ENCODE measurements around the gene KLHL18. TPM values are rescaled to one million over a fixed set of nuclear protein-coding genes. Genes with fewer than 3 reads are reported as not detected.

KLHL18 gene
- total and polyA plus RNA-seq, 2 of the 4 experiments (the other 2 are of a cell fraction), result 29.1 to 76.2 TPM

DNA sequence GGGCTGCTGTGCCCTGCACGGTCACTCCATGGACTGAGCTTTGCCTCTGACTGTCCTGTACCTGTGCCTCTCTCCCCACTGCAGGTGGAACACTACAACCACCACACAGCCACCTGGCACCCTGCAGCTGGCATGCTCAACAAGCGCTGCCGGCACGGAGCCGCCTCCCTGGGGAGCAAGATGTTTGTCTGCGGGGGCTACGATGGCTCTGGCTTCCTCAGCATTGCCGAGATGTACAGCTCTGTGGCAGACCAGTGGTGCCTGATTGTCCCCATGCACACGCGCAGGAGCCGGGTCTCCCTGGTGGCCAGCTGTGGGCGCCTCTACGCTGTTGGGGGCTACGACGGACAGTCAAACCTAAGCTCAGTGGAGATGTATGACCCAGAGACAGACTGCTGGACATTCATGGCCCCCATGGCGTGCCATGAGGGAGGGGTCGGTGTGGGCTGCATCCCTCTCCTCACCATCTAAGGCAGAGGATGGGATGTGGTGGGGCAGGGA, 60.8 kb downstream of the KLHL18 start:
- H3K56ac ChIP-seq (ENCODE audit: extremely low read depth, insufficient read depth, low read length), result no peak overlapping the region
- no peak overlapping the region for H3K9ac ChIP-seq (ENCODE audit: low read depth, low read length)
- no peak overlapping the region for H2AFZ ChIP-seq (replicated peaks; ENCODE audit: low read length, poor library complexity)
- no peak overlapping the region for H3K14ac ChIP-seq (replicated peaks; ENCODE audit: low read depth, low read length)
- in situ Hi-C loops (cut with MboI; ENCODE audit: low sequenced_read_pairs) (no loop called here), intact Hi-C loops (cut with micrococcal nuclease) (no loop called here), dilution Hi-C loops (cut with HindIII; ENCODE audit: low sequenced_read_pairs, unreplicated experiment) (no loop called here)
- H3K18ac ChIP-seq (ENCODE audit: low read depth, low read length), result no peak overlapping the region
- ChIA-PET POLR2A (ENCODE audit: unreplicated experiment) (no interaction called here), CTCF (no interaction called here)
- peaks cover 19% of the 10 kb centered on the region for H3K9me1 ChIP-seq (ENCODE audit: insufficient read depth, low read length)
- DNase-seq (no peak), ATAC-seq (ENCODE audit: low read depth) (no peak)
- no peak overlapping the region for H2AK9ac ChIP-seq (replicated peaks; ENCODE audit: low read depth, low read length, poor library complexity)
- no peak overlapping the region for H3K27ac ChIP-seq (ENCODE audit: insufficient read depth, low read length)
- H3K79me1 ChIP-seq (ENCODE audit: low read depth in 1 of 2, low read length in 2 of 2), result peaks cover 0 to 9% of the 10 kb centered on the region in 2 experiments; a peak in 3 of 4 replicates
- WGBS, 2 experiments (ENCODE audit: extremely low coverage in 2 of 2, insufficient read length in 1 of 2), result 96% methylated on average over 15 of the region's 17 CpGs; no CpG with 5 or more reads in 1 of the 2 experiments
- no peak overlapping the region for H3K4me3 ChIP-seq (ENCODE audit: insufficient read depth, low read depth, low read length)
- no peak overlapping the region for H2BK15ac ChIP-seq (ENCODE audit: low read depth, low read length)
- no peak overlapping the region for H3K23ac ChIP-seq (ENCODE audit: low read depth, low read length)
- no peak overlapping the region for H3K4ac ChIP-seq (ENCODE audit: low read depth, low read length)
- no peak overlapping the region for H2BK120ac ChIP-seq (ENCODE audit: low read depth, low read length)
- peaks cover 13% of the 10 kb centered on the region for H3K4me1 ChIP-seq (ENCODE audit: control insufficient read depth, insufficient read depth, low read length)
- H3K36me3 ChIP-seq (ENCODE audit: control insufficient read depth, insufficient read depth, low read length), result peaks cover 33% of the 10 kb centered on the region
- H2AK5ac ChIP-seq (ENCODE audit: low read depth, low read length), result no peak overlapping the region
- H4K5ac ChIP-seq (ENCODE audit: low read depth, low read length), result no peak overlapping the region
- H4K20me1 ChIP-seq (ENCODE audit: insufficient read depth, low read length), result peaks cover 13% of the 10 kb centered on the region
- no peak overlapping the region for H4K91ac ChIP-seq (ENCODE audit: insufficient read depth, low read depth, low read length)
- H3K27me3 ChIP-seq (ENCODE audit: control insufficient read depth, insufficient read depth, low read length), result no peaks in the 10 kb centered on the region
- H2BK20ac ChIP-seq (ENCODE audit: low read depth, low read length), result no peak overlapping the region
- H3K4me2 ChIP-seq (ENCODE audit: low read depth, low read length), result no peak overlapping the region
- no peak overlapping the region for H2BK5ac ChIP-seq (ENCODE audit: low read depth, low read length, poor library complexity, severe bottlenecking)
- no peaks in the 10 kb centered on the region for H3K9me3 ChIP-seq (ENCODE audit: control insufficient read depth, insufficient read depth, low read length)
- TF ChIP-seq NFE2L2 (IDR thresholded peaks at IDR 0.05; ENCODE audit: low read depth, low read length), result no peak
- TF ChIP-seq SMC3 (IDR thresholded peaks at IDR 0.05; ENCODE audit: low read depth, low read length), result no peak
- TF ChIP-seq, protein P1, sequence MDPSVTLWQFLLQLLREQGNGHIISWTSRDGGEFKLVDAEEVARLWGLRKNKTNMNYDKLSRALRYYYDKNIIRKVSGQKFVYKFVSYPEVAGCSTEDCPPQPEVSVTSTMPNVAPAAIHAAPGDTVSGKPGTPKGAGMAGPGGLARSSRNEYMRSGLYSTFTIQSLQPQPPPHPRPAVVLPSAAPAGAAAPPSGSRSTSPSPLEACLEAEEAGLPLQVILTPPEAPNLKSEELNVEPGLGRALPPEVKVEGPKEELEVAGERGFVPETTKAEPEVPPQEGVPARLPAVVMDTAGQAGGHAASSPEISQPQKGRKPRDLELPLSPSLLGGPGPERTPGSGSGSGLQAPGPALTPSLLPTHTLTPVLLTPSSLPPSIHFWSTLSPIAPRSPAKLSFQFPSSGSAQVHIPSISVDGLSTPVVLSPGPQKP (IDR thresholded peaks at IDR 0.05; ENCODE audit: borderline replicate concordance, low read depth, low read length), result no peak
- TF ChIP-seq FOS (IDR thresholded peaks at IDR 0.05; ENCODE audit: low read depth, low read length), result no peak
- TF ChIP-seq CHD1 (IDR thresholded peaks at IDR 0.05; ENCODE audit: low read depth, low read length), result no peak
- no peak for TF ChIP-seq MAZ (IDR thresholded peaks at IDR 0.05; ENCODE audit: borderline replicate concordance, low read depth, low read length)
- TF ChIP-seq, protein P2, sequence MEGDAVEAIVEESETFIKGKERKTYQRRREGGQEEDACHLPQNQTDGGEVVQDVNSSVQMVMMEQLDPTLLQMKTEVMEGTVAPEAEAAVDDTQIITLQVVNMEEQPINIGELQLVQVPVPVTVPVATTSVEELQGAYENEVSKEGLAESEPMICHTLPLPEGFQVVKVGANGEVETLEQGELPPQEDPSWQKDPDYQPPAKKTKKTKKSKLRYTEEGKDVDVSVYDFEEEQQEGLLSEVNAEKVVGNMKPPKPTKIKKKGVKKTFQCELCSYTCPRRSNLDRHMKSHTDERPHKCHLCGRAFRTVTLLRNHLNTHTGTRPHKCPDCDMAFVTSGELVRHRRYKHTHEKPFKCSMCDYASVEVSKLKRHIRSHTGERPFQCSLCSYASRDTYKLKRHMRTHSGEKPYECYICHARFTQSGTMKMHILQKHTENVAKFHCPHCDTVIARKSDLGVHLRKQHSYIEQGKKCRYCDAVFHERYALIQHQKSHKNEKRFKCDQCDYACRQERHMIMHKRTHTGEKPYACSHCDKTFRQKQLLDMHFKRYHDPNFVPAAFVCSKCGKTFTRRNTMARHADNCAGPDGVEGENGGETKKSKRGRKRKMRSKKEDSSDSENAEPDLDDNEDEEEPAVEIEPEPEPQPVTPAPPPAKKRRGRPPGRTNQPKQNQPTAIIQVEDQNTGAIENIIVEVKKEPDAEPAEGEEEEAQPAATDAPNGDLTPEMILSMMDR (conservative IDR thresholded peaks at IDR 0.05; ENCODE audit: low read depth, low read length), result no peak
- TF ChIP-seq RFX5 (IDR thresholded peaks at IDR 0.05; ENCODE audit: low read depth, low read length), result no peak
- no peak for TF ChIP-seq MAFK (IDR thresholded peaks at IDR 0.05; ENCODE audit: low read depth, low read length)
- TF ChIP-seq, protein P3, sequence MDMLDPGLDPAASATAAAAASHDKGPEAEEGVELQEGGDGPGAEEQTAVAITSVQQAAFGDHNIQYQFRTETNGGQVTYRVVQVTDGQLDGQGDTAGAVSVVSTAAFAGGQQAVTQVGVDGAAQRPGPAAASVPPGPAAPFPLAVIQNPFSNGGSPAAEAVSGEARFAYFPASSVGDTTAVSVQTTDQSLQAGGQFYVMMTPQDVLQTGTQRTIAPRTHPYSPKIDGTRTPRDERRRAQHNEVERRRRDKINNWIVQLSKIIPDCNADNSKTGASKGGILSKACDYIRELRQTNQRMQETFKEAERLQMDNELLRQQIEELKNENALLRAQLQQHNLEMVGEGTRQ (IDR thresholded peaks at IDR 0.05; ENCODE audit: low read depth, low read length), result no peak
- TF ChIP-seq CEBPB (IDR thresholded peaks at IDR 0.05; ENCODE audit: low read depth, low read length), result no peak
- BruUV-seq (replicated peaks), result no TSS peak
- H4K8ac ChIP-seq (ENCODE audit: low read depth in 2 of 2, low read length in 2 of 2), result no peak overlapping the region

Measured in IMR-90 (cell line).